Memory B cell (primary cell): ENCODE data around the gene COL23A1.

Source experiments
- ATAC-seq: fragments of 150-1000 bp; cut with Tn5 transposase; 2 replicates; pipeline ENCODE4 v1.10.0; 2021; ENCODE audit warnings: low read depth, mild to moderate bottlenecking, moderate library complexity
- DNase-seq, 2 donors: peaks; one replicate each; pipeline ENCODE4 v3.0.0; 2022; ENCODE audit warnings: low spot score in 2 of 2
- H3K27ac Mint-ChIP-seq: one replicate; pipeline ENCODE4 v1.8.0; 2022; ENCODE audit warnings: mild to moderate bottlenecking, moderate library complexity, mixed read lengths
- H3K27me3 Mint-ChIP-seq: one replicate; pipeline ENCODE4 v1.8.0; 2022; ENCODE audit warnings: mixed read lengths
- H3K36me3 Mint-ChIP-seq: one replicate; pipeline ENCODE4 v1.8.0; 2022; ENCODE audit warnings: mild to moderate bottlenecking, mixed read lengths
- H3K4me1 Mint-ChIP-seq: one replicate; pipeline ENCODE4 v1.8.0; 2022; ENCODE audit warnings: mixed read lengths
- H3K4me3 Mint-ChIP-seq: one replicate; pipeline ENCODE4 v1.8.0; 2022; ENCODE audit warnings: mild to moderate bottlenecking, moderate library complexity, mixed read lengths
- H3K9me3 Mint-ChIP-seq: one replicate; pipeline ENCODE4 v1.8.0; 2022; ENCODE audit warnings: mixed read lengths

Gene COL23A1

DNA sequence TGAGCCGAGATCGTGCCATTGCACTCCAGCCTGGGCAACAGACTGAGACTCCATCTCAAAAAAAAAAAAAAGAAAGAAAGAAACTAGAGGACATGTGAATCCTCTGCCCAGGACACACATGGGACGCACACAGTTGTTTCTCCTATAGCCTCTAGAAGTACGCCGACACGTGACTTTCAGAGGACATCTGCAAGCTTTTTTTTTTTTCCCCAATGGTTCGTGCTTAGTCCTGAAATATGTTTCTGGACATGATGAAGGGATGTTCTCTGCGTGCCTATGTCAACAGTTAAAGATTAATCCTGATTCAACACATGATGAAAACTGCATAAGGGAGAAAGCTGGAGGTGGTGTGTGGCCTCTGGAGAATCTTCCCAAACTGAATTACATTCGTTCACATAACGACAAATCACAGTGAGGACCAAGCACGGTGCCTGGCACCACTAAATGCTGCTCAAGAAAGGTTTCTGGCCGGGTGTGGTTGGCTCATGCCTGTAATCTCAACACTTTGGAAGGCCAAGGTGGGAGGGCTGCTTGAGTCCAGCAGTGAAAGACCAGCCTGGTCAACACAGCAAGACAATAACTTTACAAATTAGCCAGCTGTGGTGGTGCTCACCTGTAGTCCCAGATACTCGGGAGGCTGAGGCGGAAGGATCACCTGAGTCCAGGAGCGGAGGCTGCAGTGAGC, 9.8 kb downstream of the COL23A1 start:
- H3K9me3 Mint-ChIP-seq: no peaks in the 10 kb centered on the region
- no peak overlapping the region for H3K27ac Mint-ChIP-seq
- DNase-seq (no peak), ATAC-seq (no peak)
- no peak overlapping the region for H3K4me3 Mint-ChIP-seq
- no peaks in the 10 kb centered on the region for H3K4me1 Mint-ChIP-seq
- peaks cover 2% of the 10 kb centered on the region for H3K36me3 Mint-ChIP-seq
- peaks cover 10% of the 10 kb centered on the region for H3K27me3 Mint-ChIP-seq

- ATAC-seq (no peak), DNase-seq (no peak)
- Mint-ChIP-seq H3K4me1 (no peaks in the 10 kb centered on the region), H3K9me3 (peaks cover under 1% of the 10 kb centered on the region), H3K36me3 (peaks cover 2% of the 10 kb centered on the region), H3K4me3 (no peak overlapping the region), H3K27ac (no peak overlapping the region), H3K27me3 (peaks cover 11% of the 10 kb centered on the region)
These were observed 12.2 kb downstream of the COL23A1 start for GRCh38 chr5:178577944-178578343.

DNA sequence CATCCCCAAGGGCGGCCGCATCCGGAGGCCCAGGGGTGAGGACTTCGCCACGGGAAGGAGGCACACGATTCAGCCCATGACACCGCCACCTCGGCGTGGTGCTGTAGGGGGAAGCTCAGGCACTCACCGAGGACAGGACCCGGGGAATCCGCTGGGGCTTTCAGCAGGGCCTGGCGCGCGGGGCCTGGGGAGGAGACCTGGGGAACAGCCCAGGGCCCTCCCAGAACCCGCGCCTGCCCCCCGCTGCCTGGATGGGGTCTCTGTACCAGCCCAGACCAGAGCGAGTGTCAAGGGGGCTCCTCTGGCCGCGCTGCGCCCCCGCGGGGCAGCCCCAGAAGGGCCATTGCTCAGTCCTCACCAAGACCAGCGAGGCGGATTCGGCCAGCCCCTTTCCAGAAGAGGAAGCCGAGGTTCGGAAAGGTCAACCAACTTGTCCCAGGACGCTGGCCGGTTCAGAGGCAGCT, 12.8 kb downstream of the COL23A1 start:
- H3K9me3 Mint-ChIP-seq: peaks cover 3% of the 10 kb centered on the region
- no peak overlapping the region for H3K4me3 Mint-ChIP-seq
- H3K27me3 Mint-ChIP-seq: peaks cover 15% of the 10 kb centered on the region
- peaks cover 2% of the 10 kb centered on the region for H3K36me3 Mint-ChIP-seq
- ATAC-seq: no peak
- no peak for DNase-seq
- H3K27ac Mint-ChIP-seq: no peak overlapping the region
- no peaks in the 10 kb centered on the region for H3K4me1 Mint-ChIP-seq

GRCh38 chr5:178576591-178577351, 13.4 kb downstream of the COL23A1 start:
- H3K9me3 Mint-ChIP-seq: peaks cover 5% of the 10 kb centered on the region
- H3K4me1 Mint-ChIP-seq: no peaks in the 10 kb centered on the region
- DNase-seq (no peak), ATAC-seq (no peak)
- H3K4me3 Mint-ChIP-seq: no peak overlapping the region
- H3K27ac Mint-ChIP-seq: no peak overlapping the region
- peaks cover 6% of the 10 kb centered on the region for H3K36me3 Mint-ChIP-seq
- H3K27me3 Mint-ChIP-seq: peaks cover 15% of the 10 kb centered on the region

DNA sequence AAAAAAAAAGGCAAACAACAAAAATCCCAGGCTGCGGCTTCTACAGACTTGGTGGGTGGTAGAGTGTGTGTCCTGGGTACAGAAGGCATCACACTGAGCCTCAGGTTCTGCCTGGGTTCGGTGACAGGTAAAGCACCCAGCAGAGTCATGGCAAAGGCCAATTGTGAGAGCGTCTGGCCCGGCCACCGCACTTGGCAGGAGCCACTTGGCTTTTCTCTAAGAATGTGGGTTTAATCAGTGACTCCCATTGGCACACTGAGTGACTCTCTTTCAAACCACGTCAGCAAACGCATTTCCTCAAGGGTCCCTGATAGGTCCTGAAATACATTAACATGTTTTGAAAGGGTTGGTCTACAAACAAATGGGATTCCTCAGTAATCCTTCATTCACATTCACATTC, 17.0 kb downstream of the COL23A1 start:
- peaks cover 16% of the 10 kb centered on the region for H3K27me3 Mint-ChIP-seq
- ATAC-seq: no peak

DNA sequence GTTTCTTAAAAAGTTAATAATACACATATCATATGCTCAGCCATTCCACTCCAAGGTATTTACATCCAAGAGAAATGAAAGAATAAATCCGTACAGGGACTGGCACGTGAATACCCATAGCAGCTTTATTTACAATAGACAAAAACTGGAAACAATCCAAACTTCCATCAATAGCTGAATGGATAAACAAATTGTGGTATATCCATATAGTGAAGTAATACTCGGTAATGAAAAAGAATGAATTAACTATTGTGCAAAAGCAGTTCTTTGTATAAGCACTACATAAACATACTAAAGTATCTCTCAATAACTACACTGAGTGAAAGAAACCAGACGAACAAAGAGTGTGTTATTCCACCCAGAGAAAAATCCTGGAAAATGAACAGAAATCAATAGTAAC, 17.6 kb downstream of the COL23A1 start:
- ATAC-seq (no peak), DNase-seq (no peak)
- H3K4me1 Mint-ChIP-seq: no peaks in the 10 kb centered on the region
- H3K9me3 Mint-ChIP-seq: peaks cover 7% of the 10 kb centered on the region
- no peak overlapping the region for H3K27ac Mint-ChIP-seq
- H3K27me3 Mint-ChIP-seq: peaks cover 12% of the 10 kb centered on the region
- no peak overlapping the region for H3K4me3 Mint-ChIP-seq
- peaks cover 7% of the 10 kb centered on the region for H3K36me3 Mint-ChIP-seq

More for the DNA sequence above, 17.0 kb downstream of the COL23A1 start:
- H3K4me1 Mint-ChIP-seq: no peaks in the 10 kb centered on the region
- no peak for DNase-seq
- peaks cover 7% of the 10 kb centered on the region for H3K9me3 Mint-ChIP-seq
- no peak overlapping the region for H3K27ac Mint-ChIP-seq
- no peak overlapping the region for H3K4me3 Mint-ChIP-seq
- H3K36me3 Mint-ChIP-seq: peaks cover 7% of the 10 kb centered on the region

- DNase-seq: no peak
- Mint-ChIP-seq H3K9me3 (peaks cover 7% of the 10 kb centered on the region), H3K36me3 (peaks cover 5% of the 10 kb centered on the region), H3K27me3 (peaks cover 12% of the 10 kb centered on the region), H3K4me1 (no peaks in the 10 kb centered on the region), H3K27ac (no peak overlapping the region), H3K4me3 (no peak overlapping the region)
- no peak for ATAC-seq
These were observed 20.7 kb downstream of the COL23A1 start for GRCh38 chr5:178569485-178569884.

GRCh38 chr5:178564811-178565550, 25.2 kb downstream of the COL23A1 start:
- Mint-ChIP-seq H3K9me3 (no peaks in the 10 kb centered on the region), H3K27me3 (peaks cover 8% of the 10 kb centered on the region), H3K4me1 (peaks cover 4% of the 10 kb centered on the region), H3K36me3 (no peaks in the 10 kb centered on the region), H3K4me3 (no peak overlapping the region), H3K27ac (no peak overlapping the region)
- DNase-seq: no peak
- ATAC-seq: no peak

- no peak overlapping the region for H3K4me3 Mint-ChIP-seq
- peaks cover 11% of the 10 kb centered on the region for H3K27me3 Mint-ChIP-seq
These were observed 25.8 kb downstream of the COL23A1 start for GRCh38 chr5:178564397-178564796.

DNA sequence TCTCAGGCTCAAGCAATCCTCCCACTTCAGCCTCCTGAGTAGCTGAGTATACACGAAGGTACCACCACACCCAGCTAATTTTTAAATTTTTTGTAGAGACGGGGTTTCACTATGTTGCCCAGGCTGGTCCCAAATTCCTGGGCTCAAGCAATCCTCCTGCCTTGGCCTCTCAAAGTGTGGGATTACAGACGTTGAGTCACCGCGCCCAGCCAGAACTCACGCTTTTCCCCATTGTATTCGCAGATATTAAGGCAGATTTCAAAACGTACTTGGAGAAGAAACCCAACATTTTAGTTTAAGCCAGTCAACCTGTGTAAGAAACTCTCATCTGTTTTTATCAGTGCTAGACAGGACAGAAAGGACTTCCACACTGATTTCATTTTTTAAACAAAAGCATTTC, 26.6 kb downstream of the COL23A1 start:
- H3K27me3 Mint-ChIP-seq: peaks cover 15% of the 10 kb centered on the region
- no peak overlapping the region for H3K4me3 Mint-ChIP-seq
- DNase-seq (no peak), ATAC-seq (no peak)
- H3K9me3 Mint-ChIP-seq: peaks cover 1% of the 10 kb centered on the region
- H3K4me1 Mint-ChIP-seq: peaks cover 12% of the 10 kb centered on the region
- H3K27ac Mint-ChIP-seq: no peak overlapping the region
- no peaks in the 10 kb centered on the region for H3K36me3 Mint-ChIP-seq

More at GRCh38 chr5:178564397-178564796, 25.8 kb downstream of the COL23A1 start:
- DNase-seq (no peak), ATAC-seq (no peak)
- H3K27ac Mint-ChIP-seq: no peak overlapping the region
- no peaks in the 10 kb centered on the region for H3K9me3 Mint-ChIP-seq
- H3K36me3 Mint-ChIP-seq: no peaks in the 10 kb centered on the region
- H3K4me1 Mint-ChIP-seq: peaks cover 10% of the 10 kb centered on the region

DNA sequence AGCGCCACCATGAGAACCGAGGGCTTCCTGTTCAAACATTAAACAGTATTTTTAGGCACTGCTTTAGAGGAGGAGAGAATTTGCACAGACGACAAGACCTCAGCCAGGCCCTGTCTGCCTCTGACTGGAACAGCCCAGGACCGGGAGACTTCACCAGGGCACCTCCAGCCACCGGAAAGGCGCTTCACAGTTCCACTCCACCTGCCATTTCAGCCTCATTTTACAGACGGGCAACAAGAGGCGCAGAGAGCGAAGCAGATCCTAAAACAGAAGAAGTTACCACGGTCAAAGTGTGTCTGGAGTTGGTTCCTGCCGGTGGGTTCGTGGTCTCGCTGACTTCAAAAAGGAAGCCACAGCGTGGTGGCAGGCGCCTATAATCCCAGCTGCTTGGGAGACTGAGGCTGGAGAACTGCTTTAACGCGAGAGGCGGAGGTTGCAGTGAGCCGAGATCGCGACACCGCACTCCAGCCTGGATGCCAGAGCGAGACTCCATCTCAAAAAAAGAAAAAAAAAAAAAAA, 28.4 kb downstream of the COL23A1 start:
- Mint-ChIP-seq H3K36me3 (no peaks in the 10 kb centered on the region), H3K27me3 (peaks cover 17% of the 10 kb centered on the region), H3K4me3 (no peak overlapping the region), H3K4me1 (peaks cover 12% of the 10 kb centered on the region), H3K27ac (no peak overlapping the region), H3K9me3 (peaks cover 1% of the 10 kb centered on the region)
- DNase-seq: no peak
- ATAC-seq: no peak

- ATAC-seq: no peak
- no peak overlapping the region for H3K27ac Mint-ChIP-seq
- H3K27me3 Mint-ChIP-seq: peaks cover 19% of the 10 kb centered on the region
- no peaks in the 10 kb centered on the region for H3K36me3 Mint-ChIP-seq
- DNase-seq: no peak
- peaks cover 12% of the 10 kb centered on the region for H3K4me1 Mint-ChIP-seq
- no peak overlapping the region for H3K4me3 Mint-ChIP-seq
- peaks cover 1% of the 10 kb centered on the region for H3K9me3 Mint-ChIP-seq
These were observed 29.3 kb downstream of the COL23A1 start for GRCh38 chr5:178560911-178561310.

GRCh38 chr5:178557416-178557815, 32.8 kb downstream of the COL23A1 start:
- peaks cover 1% of the 10 kb centered on the region for H3K9me3 Mint-ChIP-seq
- H3K27ac Mint-ChIP-seq: no peak overlapping the region
- H3K27me3 Mint-ChIP-seq: peaks cover 28% of the 10 kb centered on the region
- no peaks in the 10 kb centered on the region for H3K36me3 Mint-ChIP-seq
- H3K4me3 Mint-ChIP-seq: no peak overlapping the region
- H3K4me1 Mint-ChIP-seq: peaks cover 12% of the 10 kb centered on the region
- no peak for ATAC-seq
- DNase-seq: no peak

- H3K4me3 Mint-ChIP-seq: no peak overlapping the region
- DNase-seq (no peak), ATAC-seq (no peak)
- H3K9me3 Mint-ChIP-seq: peaks cover 1% of the 10 kb centered on the region
- H3K36me3 Mint-ChIP-seq: no peaks in the 10 kb centered on the region
- H3K4me1 Mint-ChIP-seq: peaks cover 12% of the 10 kb centered on the region
- H3K27ac Mint-ChIP-seq: no peak overlapping the region
- H3K27me3 Mint-ChIP-seq: peaks cover 28% of the 10 kb centered on the region
These were observed 34.4 kb downstream of the COL23A1 start for GRCh38 chr5:178555771-178556211.
